HG03558 (cell line): ENCODE measurements around the gene SGK2.

Experiments used
- ATAC-seq: cut with Tn5 transposase; IDR thresholded peaks from one replicate; pipeline ENCODE4 v1.9.1; 2021; ENCODE audit warnings: moderate number of reproducible peaks; ENCODE audit not compliant: unreplicated experiment; ENCODE audit errors: extremely low read depth

Gene SGK2

GRCh38 chr20:43558412-43559146, at the start of gene SGK2:
Gene SGK2 (plus strand): TSS chr20:43559027. CDS start chr20:43566496, 7,469 bp downstream.
- ATAC-seq = no peak

GRCh38 chr20:43511879-43512278, 46.9 kb upstream of the SGK2 start:
- ATAC-seq = no peak

- no peak for ATAC-seq
These were observed 45.4 kb upstream of the SGK2 start for GRCh38 chr20:43513372-43513930.

- peak; percentile 75 for ATAC-seq
These were observed 44.7 kb upstream of the SGK2 start for GRCh38 chr20:43513931-43514647.

- ATAC-seq = peak; percentile 4
These were observed 44.2 kb upstream of the SGK2 start for GRCh38 chr20:43514648-43514999.

- no peak for ATAC-seq
These were observed 43.2 kb upstream of the SGK2 start for GRCh38 chr20:43515628-43516027.

- ATAC-seq = no peak
These were observed 42.5 kb upstream of the SGK2 start for GRCh38 chr20:43516251-43516824.

GRCh38 chr20:43520074-43520630, 38.7 kb upstream of the SGK2 start:
- no peak for ATAC-seq

- ATAC-seq = no peak
These were observed 33.8 kb upstream of the SGK2 start for GRCh38 chr20:43525021-43525420.

GRCh38 chr20:43528258-43528875, 30.5 kb upstream of the SGK2 start:
- no peak for ATAC-seq

- ATAC-seq = no peak
These were observed 29.8 kb upstream of the SGK2 start for GRCh38 chr20:43529051-43529450.

- no peak for ATAC-seq
These were observed 29.2 kb upstream of the SGK2 start for GRCh38 chr20:43529457-43530153.

- ATAC-seq = no peak
These were observed 28.3 kb upstream of the SGK2 start for GRCh38 chr20:43530321-43531090.

- no peak for ATAC-seq
These were observed 27.8 kb upstream of the SGK2 start for GRCh38 chr20:43531091-43531443.

GRCh38 chr20:43532416-43533055, 26.3 kb upstream of the SGK2 start:
- ATAC-seq = no peak

- ATAC-seq = no peak
These were observed 25.8 kb upstream of the SGK2 start for GRCh38 chr20:43533060-43533459.

- no peak for ATAC-seq
These were observed 24.8 kb upstream of the SGK2 start for GRCh38 chr20:43534016-43534415.

- ATAC-seq = no peak
These were observed 24.0 kb upstream of the SGK2 start for GRCh38 chr20:43534791-43535350.
